Loucy (cell line): ENCODE results near the gene EXTL1.

Experiments used
- H2AFZ ChIP-seq: fragments of 200-600 bp; sonication (generic); 2 replicates; pipeline ENCODE4 v1.6.0; 2016; ENCODE audit warnings: antibody characterized with exemption, mild to moderate bottlenecking, low read length, moderate library complexity
- H3F3A ChIP-seq: fragments of 200-600 bp; 2 replicates; pipeline ENCODE4 v1.6.0; 2016; ENCODE audit warnings: antibody characterized with exemption, low read depth, mild to moderate bottlenecking
- H3K27me3 ChIP-seq: fragments of 200-600 bp; sonication (generic); 2 replicates; pipeline ENCODE4 v1.6.1; 2014; ENCODE audit warnings: low read length, mild to moderate bottlenecking; ENCODE audit not compliant: insufficient read depth, poor library complexity, severe bottlenecking
- H3K36me3 ChIP-seq: fragments of 200-600 bp; sonication (generic); 2 replicates; pipeline ENCODE4 v1.6.1; 2016; ENCODE audit warnings: low read length; ENCODE audit not compliant: insufficient read depth
- H3K4me1 ChIP-seq: fragments of 200-600 bp; sonication (generic); 2 replicates; pipeline ENCODE4 v1.5.1; 2014; ENCODE audit warnings: low read length, mild to moderate bottlenecking; ENCODE audit not compliant: insufficient read depth, poor library complexity, severe bottlenecking
- H3K4me2 ChIP-seq: fragments of 200-600 bp; sonication (generic); 2 replicates; pipeline ENCODE4 v1.6.0; 2014; ENCODE audit warnings: antibody characterized with exemption, low read length, low read depth, mild to moderate bottlenecking; ENCODE audit not compliant: poor library complexity, severe bottlenecking
- H3K4me3 ChIP-seq: fragments of 200-600 bp; sonication (generic); 2 replicates; pipeline ENCODE4 v1.5.1; 2014; ENCODE audit warnings: low read length, mild to moderate bottlenecking, mixed read lengths; ENCODE audit not compliant: poor library complexity, severe bottlenecking
- H3K79me2 ChIP-seq: fragments of 200-600 bp; sonication (generic); 2 replicates; pipeline ENCODE4 v1.6.1; 2014; ENCODE audit warnings: low read length; ENCODE audit not compliant: insufficient read depth
- H3K9ac ChIP-seq: fragments of 200-600 bp; sonication (generic); 2 replicates; pipeline ENCODE4 v1.6.0; 2014; ENCODE audit warnings: mild to moderate bottlenecking, low read depth, low read length, moderate library complexity; ENCODE audit not compliant: poor library complexity, severe bottlenecking
- H3K9me2 ChIP-seq: fragments of 200-600 bp; sonication (generic); replicated peaks from 2 replicates; pipeline ENCODE4 v1.6.1; 2016; ENCODE audit warnings: low read depth, low read length, mixed read lengths
- H3K9me3 ChIP-seq: fragments of 200-600 bp; sonication (generic); 2 replicates; pipeline ENCODE4 v1.6.1; 2014; ENCODE audit warnings: mild to moderate bottlenecking, antibody characterized with exemption, low read length, low read depth; ENCODE audit not compliant: insufficient read depth
- H4K20me1 ChIP-seq: fragments of 200-600 bp; sonication (generic); 2 replicates; pipeline ENCODE4 v1.6.0; 2014; ENCODE audit warnings: antibody characterized with exemption, low read length, mild to moderate bottlenecking; ENCODE audit not compliant: insufficient read depth, poor library complexity, severe bottlenecking
- CTCF ChIP-seq: fragments of 200-600 bp; sonication (generic); conservative IDR thresholded peaks from 2 replicates; pipeline ENCODE4 v1.5.1; 2014; ENCODE audit warnings: mild to moderate bottlenecking, antibody characterized with exemption, low read length
- EZH2phosphoT487 ChIP-seq: fragments of 200-600 bp; IDR thresholded peaks from 2 replicates; pipeline ENCODE4 v1.6.1; 2018; ENCODE audit warnings: antibody characterized with exemption, mild to moderate bottlenecking, moderate library complexity, borderline replicate concordance

The EXTL1 gene

GRCh38 chr1:26075421-26076144, 54.0 kb downstream of the EXTL1 start:
- Histone ChIP-seq H3K9ac (no peak overlapping the region), H2AFZ (no peak overlapping the region), H3K4me2 (no peak overlapping the region)

GRCh38 chr1:26077524-26077923, 55.9 kb downstream of the EXTL1 start:
- H4K20me1 ChIP-seq: no peaks in the 10 kb centered on the region
- no peak overlapping the region for H2AFZ ChIP-seq
- no peaks in the 10 kb centered on the region for H3K27me3 ChIP-seq
- no peaks in the 10 kb centered on the region for H3K9me3 ChIP-seq
- no peaks in the 10 kb centered on the region for H3F3A ChIP-seq
- no peak overlapping the region for H3K9ac ChIP-seq
- H3K36me3 ChIP-seq: no peaks in the 10 kb centered on the region
- no peak for TF ChIP-seq EZH2phosphoT487
- TF ChIP-seq CTCF: no peak
- H3K4me2 ChIP-seq: no peak overlapping the region
- H3K9me2 ChIP-seq: no peaks in the 10 kb centered on the region
- H3K4me3 ChIP-seq: no peak overlapping the region
- H3K79me2 ChIP-seq: no peaks in the 10 kb centered on the region
- peaks cover 10% of the 10 kb centered on the region for H3K4me1 ChIP-seq

More at GRCh38 chr1:26075421-26076144, 54.0 kb downstream of the EXTL1 start:
- H3K9me2 ChIP-seq: no peaks in the 10 kb centered on the region
- TF ChIP-seq CTCF: no peak
- no peak for TF ChIP-seq EZH2phosphoT487
- H3K27me3 ChIP-seq: no peaks in the 10 kb centered on the region
- no peaks in the 10 kb centered on the region for H3K79me2 ChIP-seq
- 0 out of 2 replicates have a peak, but pooled peaks cover 3% of the 10 kb centered on the region for H3F3A ChIP-seq
- H3K4me1 ChIP-seq: peaks cover 25% of the 10 kb centered on the region
- H3K36me3 ChIP-seq: no peaks in the 10 kb centered on the region
- no peak overlapping the region for H3K4me3 ChIP-seq
- H3K9me3 ChIP-seq: no peaks in the 10 kb centered on the region
- H4K20me1 ChIP-seq: no peaks in the 10 kb centered on the region

GRCh38 chr1:26078286-26079177, 57.0 kb downstream of the EXTL1 start:
- no peaks in the 10 kb centered on the region for H3K9me3 ChIP-seq
- no peak overlapping the region for H3K4me2 ChIP-seq
- no peaks in the 10 kb centered on the region for H4K20me1 ChIP-seq
- no peaks in the 10 kb centered on the region for H3F3A ChIP-seq
- H3K36me3 ChIP-seq: no peaks in the 10 kb centered on the region
- no peaks in the 10 kb centered on the region for H3K79me2 ChIP-seq
- H2AFZ ChIP-seq: no peak overlapping the region
- H3K27me3 ChIP-seq: no peaks in the 10 kb centered on the region
- H3K9ac ChIP-seq: no peak overlapping the region
- TF ChIP-seq CTCF (no peak), EZH2phosphoT487 (no peak)
- H3K9me2 ChIP-seq: no peaks in the 10 kb centered on the region
- no peak overlapping the region for H3K4me3 ChIP-seq
- H3K4me1 ChIP-seq: peaks cover 4% of the 10 kb centered on the region
